ENCODE results near the gene TTC28. TPM values are rescaled to one million over a fixed set of nuclear protein-coding genes. Genes with fewer than 3 reads are reported as not detected.

TTC28 gene
- total and polyA plus RNA-seq, 2 donors (not counting 3 experiments of a cell fraction or from before 2014, with no cell fraction given), result 16.5 to 51.1 TPM

DNA sequence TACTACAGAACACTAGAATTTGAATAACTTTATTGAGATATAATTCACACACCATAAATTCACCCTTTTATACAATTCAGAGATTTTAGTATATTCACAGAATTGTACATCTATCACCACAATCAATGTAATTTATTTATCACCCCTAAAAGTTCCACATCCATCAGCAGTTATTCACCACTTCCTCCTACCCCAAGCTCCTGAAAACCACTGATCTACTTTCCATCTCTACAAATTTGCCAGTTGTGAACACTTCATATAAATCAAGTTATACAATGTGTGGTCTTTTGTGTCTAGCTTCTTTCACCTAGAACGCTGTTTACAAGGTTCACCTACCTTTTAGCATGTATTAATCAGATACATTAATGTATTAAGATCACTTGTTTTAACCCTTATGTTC is 179.6 kb downstream of the TTC28 start:
- H3K79me2 ChIP-seq (ENCODE audit: control insufficient read depth, insufficient read depth, low read length), result no peaks in the 10 kb centered on the region
- POLR2A ChIA-PET, result no interaction called here
- H3K4me2 ChIP-seq (ENCODE audit: insufficient read depth, low read length), result no peak overlapping the region
- dilution Hi-C loops (cut with MboI; ENCODE audit: extremely low pct_ligation_motif_present, low sequenced_read_pairs) (no loop called here), intact Hi-C loops (cut with micrococcal nuclease) (no loop called here)
- no peaks in the 10 kb centered on the region for H3K36me3 ChIP-seq (ENCODE audit: control insufficient read depth in 2 of 2, extremely low read depth in 1 of 2, insufficient read depth in 2 of 2, low read length in 2 of 2)
- no peaks in the 10 kb centered on the region for H3K9me1 ChIP-seq (replicated peaks; ENCODE audit: control insufficient read depth, extremely low read depth, insufficient read depth, low read length)
- H3K4me3 ChIP-seq (replicated peaks in 1 of 3; ENCODE audit: insufficient read depth in 1 of 3, low read depth in 1 of 3, low read length in 3 of 3), result no peak overlapping the region
- H2AFZ ChIP-seq (ENCODE audit: low read depth, low read length), result no peak overlapping the region
- DNase-seq (ENCODE audit: low read depth, low spot score) (no peak), FAIRE-seq (no peak)
- H3K9ac ChIP-seq (replicated peaks; ENCODE audit: extremely low read depth, insufficient read depth, low read length), result no peak overlapping the region
- CTCF ChIA-PET, result interaction anchor here (1.4 kb wide), 2 partner anchors 14 to 31 kb away, joined by 3 to 4 read pairs; no protein-coding TSS in a partner anchor
- no TSS peak for BruUV-seq (replicated peaks)
- H3K27ac ChIP-seq (ENCODE audit: insufficient read depth, low read depth, low read length), result no peak overlapping the region
- H4K20me1 ChIP-seq (replicated peaks; ENCODE audit: control insufficient read depth, extremely low read depth, insufficient read depth, low read length), result no peaks in the 10 kb centered on the region
- TF ChIP-seq EZH2 (IDR thresholded peaks at IDR 0.05; ENCODE audit: borderline replicate concordance, low read depth, low read length, severe bottlenecking) (no peak), JUN (IDR thresholded peaks at IDR 0.05; ENCODE audit: borderline replicate concordance, insufficient read depth, insufficient read length, low read depth) (no peak), POLR2AphosphoS5 (IDR thresholded peaks at IDR 0.05; ENCODE audit: insufficient read depth, low read depth, low read length) (no peak)
- TF ChIP-seq, protein P1, sequence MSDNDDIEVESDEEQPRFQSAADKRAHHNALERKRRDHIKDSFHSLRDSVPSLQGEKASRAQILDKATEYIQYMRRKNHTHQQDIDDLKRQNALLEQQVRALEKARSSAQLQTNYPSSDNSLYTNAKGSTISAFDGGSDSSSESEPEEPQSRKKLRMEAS (IDR thresholded peaks at IDR 0.05; ENCODE audit: insufficient read depth, insufficient read length), result no peak
- TF ChIP-seq, protein P2, sequence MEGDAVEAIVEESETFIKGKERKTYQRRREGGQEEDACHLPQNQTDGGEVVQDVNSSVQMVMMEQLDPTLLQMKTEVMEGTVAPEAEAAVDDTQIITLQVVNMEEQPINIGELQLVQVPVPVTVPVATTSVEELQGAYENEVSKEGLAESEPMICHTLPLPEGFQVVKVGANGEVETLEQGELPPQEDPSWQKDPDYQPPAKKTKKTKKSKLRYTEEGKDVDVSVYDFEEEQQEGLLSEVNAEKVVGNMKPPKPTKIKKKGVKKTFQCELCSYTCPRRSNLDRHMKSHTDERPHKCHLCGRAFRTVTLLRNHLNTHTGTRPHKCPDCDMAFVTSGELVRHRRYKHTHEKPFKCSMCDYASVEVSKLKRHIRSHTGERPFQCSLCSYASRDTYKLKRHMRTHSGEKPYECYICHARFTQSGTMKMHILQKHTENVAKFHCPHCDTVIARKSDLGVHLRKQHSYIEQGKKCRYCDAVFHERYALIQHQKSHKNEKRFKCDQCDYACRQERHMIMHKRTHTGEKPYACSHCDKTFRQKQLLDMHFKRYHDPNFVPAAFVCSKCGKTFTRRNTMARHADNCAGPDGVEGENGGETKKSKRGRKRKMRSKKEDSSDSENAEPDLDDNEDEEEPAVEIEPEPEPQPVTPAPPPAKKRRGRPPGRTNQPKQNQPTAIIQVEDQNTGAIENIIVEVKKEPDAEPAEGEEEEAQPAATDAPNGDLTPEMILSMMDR (IDR thresholded peaks at IDR 0.05; ENCODE audit: extremely low read depth in 1 of 2, insufficient read depth in 1 of 2, low read depth in 1 of 2, low read length in 2 of 2), result no peak
- H3K4me1 ChIP-seq (ENCODE audit: control insufficient read depth, extremely low read depth, insufficient read depth, low read length), result no peaks in the 10 kb centered on the region
- H3K27me3 ChIP-seq (ENCODE audit: control insufficient read depth in 2 of 2, insufficient read depth in 2 of 2, low read length in 2 of 2), result no peaks in the 10 kb centered on the region
- no peaks in the 10 kb centered on the region for H3K9me3 ChIP-seq (replicated peaks; ENCODE audit: control insufficient read depth, insufficient read depth, low read length)

DNA sequence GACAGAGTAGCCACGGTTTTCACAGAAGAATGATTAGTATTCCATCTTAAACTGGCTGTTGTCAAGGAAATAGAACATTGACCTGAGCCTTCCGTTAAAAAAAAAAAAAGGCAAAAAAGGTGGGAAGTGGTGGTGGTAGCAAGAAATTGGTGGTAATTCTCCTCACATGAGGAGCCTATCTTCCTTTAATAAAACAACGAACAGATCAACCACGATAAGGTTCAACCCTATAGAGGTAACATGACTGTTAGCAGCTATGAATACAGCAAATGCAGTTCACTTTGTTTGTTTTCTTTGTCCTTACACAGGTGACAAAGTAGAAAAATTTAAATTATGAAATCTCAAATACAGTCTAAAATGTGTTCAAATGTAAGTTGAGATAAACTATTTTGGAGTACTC is 181.6 kb downstream of the TTC28 start:
- Histone ChIP-seq H3K9ac (replicated peaks; ENCODE audit: extremely low read depth, insufficient read depth, low read length) (no peak overlapping the region), H2AFZ (ENCODE audit: low read depth, low read length) (no peak overlapping the region), H3K36me3 (ENCODE audit: control insufficient read depth in 2 of 2, extremely low read depth in 1 of 2, insufficient read depth in 2 of 2, low read length in 2 of 2) (no peaks in the 10 kb centered on the region), H3K9me3 (replicated peaks; ENCODE audit: control insufficient read depth, insufficient read depth, low read length) (no peaks in the 10 kb centered on the region), H3K9me1 (replicated peaks; ENCODE audit: control insufficient read depth, extremely low read depth, insufficient read depth, low read length) (no peaks in the 10 kb centered on the region), H3K4me2 (ENCODE audit: insufficient read depth, low read length) (no peak overlapping the region), H3K4me1 (ENCODE audit: control insufficient read depth, extremely low read depth, insufficient read depth, low read length) (no peaks in the 10 kb centered on the region), H3K79me2 (ENCODE audit: control insufficient read depth, insufficient read depth, low read length) (no peaks in the 10 kb centered on the region), H4K20me1 (replicated peaks; ENCODE audit: control insufficient read depth, extremely low read depth, insufficient read depth, low read length) (no peaks in the 10 kb centered on the region), H3K27ac (ENCODE audit: insufficient read depth, low read depth, low read length) (no peak overlapping the region), H3K27me3 (ENCODE audit: control insufficient read depth in 2 of 2, insufficient read depth in 2 of 2, low read length in 2 of 2) (no peaks in the 10 kb centered on the region), H3K4me3 (replicated peaks in 1 of 3; ENCODE audit: insufficient read depth in 1 of 3, low read depth in 1 of 3, low read length in 3 of 3) (no peak overlapping the region)
- dilution Hi-C loops (cut with MboI; ENCODE audit: extremely low pct_ligation_motif_present, low sequenced_read_pairs) (no loop called here), intact Hi-C loops (cut with micrococcal nuclease) (no loop called here)
- TF ChIP-seq, protein P1 (IDR thresholded peaks at IDR 0.05; ENCODE audit: insufficient read depth, insufficient read length), result no peak
- no peak for TF ChIP-seq POLR2AphosphoS5 (IDR thresholded peaks at IDR 0.05; ENCODE audit: insufficient read depth, low read depth, low read length)
- TF ChIP-seq JUN (IDR thresholded peaks at IDR 0.05; ENCODE audit: borderline replicate concordance, insufficient read depth, insufficient read length, low read depth), result no peak
- TF ChIP-seq EZH2 (IDR thresholded peaks at IDR 0.05; ENCODE audit: borderline replicate concordance, low read depth, low read length, severe bottlenecking), result no peak
- no peak for TF ChIP-seq POLR2A (IDR thresholded peaks at IDR 0.05; ENCODE audit: low read depth, low read length)
- TF ChIP-seq, protein P2 (IDR thresholded peaks at IDR 0.05; ENCODE audit: extremely low read depth in 1 of 2, insufficient read depth in 1 of 2, low read depth in 1 of 2, low read length in 2 of 2), result no peak
- no peak for TF ChIP-seq GATA2 (IDR thresholded peaks at IDR 0.05; ENCODE audit: insufficient read depth, insufficient read length, low read depth, low read length)
- no peak for TF ChIP-seq FOS (IDR thresholded peaks at IDR 0.05; ENCODE audit: borderline replicate concordance, insufficient read depth, low read length)
- no peak for TF ChIP-seq MYC (IDR thresholded peaks at IDR 0.05; ENCODE audit: low read depth, low read length)
- CTCF ChIA-PET, result no interaction called here
- no TSS peak for BruUV-seq (replicated peaks)
- POLR2A ChIA-PET, result no interaction called here
- DNase-seq (ENCODE audit: low read depth, low spot score) (no peak), FAIRE-seq (no peak)

All from endothelial cell of umbilical vein (primary cell).